ENCODE measurements around the gene PRKD3.
A peak's percentile ranks its signal among the peaks of the same experiment; 100 is the strongest.

PRKD3 gene

DNA sequence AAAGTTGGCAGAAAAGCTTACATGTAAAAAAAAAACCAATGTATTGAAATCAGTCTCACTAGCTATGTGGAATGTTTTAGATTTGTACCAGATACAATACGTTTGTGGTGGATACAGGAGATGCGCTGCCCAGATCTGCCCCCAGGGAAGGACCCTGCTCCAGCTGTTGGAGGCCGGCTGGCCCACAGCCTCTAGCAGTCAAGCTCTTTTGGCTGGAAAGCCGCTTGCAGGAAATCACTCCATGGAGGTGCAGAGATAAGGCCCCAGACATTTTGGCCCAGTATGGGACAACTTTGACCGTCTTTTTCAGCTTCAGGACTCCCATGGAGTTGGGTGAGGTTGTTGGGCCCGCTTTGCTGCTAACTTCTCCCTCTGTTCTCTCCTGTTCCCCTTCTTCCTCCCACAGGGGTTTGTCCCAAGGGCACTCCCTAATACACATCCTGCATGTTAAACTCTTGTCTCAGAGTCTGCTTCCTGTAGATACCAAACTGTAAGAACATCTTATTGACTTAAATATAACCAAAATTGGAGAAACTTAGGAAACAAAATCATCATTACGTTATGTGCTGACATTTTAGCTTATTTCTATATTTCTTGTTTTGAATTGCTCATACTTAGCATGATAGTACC, 18.1 kb upstream of the PRKD3 start:
- no peak for DNase-seq

DNA sequence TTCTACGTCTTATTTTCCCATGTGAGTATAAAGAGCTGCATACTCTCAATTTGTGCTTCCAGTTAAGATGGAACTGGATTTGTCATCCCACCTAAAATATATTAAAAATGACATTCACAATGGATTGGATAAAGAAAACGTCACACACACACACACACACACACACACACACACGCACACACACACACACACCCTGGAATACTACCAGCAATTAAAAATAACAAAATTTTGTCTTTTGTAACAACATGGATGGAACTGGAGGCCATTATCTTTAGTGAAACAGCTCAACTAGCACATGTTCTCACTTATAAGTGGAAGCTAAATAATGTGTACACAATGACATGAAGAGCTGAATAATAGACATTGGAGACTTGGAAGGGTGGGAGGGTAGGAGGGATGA, 16.0 kb upstream of the PRKD3 start:
- DNase-seq, result no peak

DNA sequence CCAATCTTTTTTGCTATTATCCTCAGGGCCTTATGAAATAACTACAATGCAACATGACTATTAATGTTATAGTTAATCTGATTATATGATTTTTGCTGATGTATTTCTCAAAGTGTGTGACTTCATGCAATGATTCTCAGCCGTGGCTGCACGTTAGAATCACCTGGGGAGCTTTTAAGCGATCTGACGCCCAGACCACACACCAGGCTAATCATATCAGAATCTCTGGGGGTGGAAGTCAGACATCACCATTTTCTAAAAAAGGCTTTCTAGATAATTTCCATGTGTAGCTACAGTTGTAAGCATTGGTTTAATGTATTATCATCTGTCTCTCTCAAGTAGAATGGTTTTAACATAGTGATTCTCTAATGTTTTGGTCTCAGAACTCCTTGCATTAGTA, 14.3 kb upstream of the PRKD3 start:
- no peak for DNase-seq

DNA sequence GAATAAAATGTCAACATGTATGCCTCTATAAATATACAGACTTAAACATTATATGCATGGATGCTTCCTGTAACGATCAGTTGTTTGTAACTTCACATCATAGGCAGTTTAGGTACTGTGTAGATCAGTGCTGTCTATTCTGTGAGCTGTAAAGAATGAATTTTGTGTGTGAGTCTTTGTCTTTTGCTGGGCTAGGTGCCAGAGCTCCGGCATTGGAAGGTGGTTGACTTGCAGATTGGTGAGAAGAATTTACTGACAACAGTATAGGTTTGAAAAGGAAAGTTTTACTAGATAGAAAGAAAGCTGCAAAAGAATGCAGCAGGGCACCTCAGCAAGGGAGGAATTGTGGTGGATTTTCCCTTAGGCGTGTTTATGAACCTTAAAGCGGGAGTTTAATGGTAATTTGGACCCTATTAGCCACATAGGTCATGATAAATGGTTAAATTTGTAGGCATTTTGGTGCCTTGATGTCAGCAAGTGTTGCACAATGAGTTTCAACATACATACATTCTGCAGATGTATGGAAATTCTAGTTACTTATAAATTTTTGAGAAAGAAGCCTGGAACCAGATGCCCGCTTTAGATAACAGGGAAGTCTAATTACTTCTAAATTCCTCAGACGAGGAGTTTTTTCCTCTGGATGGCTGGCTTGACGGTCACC, 13.1 kb upstream of the PRKD3 start:
- no peak for DNase-seq

DNA sequence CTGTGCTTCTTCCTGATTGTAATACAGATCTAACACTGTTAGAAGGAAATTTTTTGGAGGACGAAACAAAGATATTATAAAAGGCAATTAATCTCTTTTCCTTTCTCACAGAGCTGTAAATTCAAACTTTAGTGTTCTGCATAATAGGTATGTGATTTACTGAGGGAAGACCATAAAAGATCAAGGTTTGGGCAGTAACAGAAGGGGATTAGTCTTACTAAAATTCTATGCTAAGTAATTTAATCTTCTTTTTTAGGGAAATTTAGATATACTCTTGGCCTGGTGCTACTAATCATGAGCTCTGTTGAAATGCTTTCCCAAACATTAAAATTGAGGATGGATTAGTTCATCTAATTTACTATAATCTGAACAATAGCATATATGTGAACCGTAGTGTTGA, 11.0 kb upstream of the PRKD3 start:
- DNase-seq, result no peak

DNA sequence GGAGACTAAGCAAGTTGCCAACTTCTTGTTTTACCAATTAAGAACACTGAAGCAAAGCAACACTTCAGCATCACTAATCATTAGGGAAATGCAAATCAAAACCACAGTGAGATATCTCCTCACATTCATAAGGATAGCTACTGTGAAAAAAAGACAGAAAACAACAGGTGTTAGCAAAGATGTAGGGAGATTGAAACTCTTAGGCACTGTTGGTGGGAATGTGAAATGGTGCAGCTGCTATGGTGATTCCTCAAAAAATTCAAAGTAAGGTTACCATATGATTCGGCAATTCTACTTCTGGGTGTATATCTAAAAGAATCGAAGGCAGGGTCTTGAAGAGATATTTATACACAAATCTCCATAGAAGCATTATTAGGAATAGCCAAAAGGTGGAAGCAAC, 8.6 kb upstream of the PRKD3 start:
- DNase-seq, result no peak

DNA sequence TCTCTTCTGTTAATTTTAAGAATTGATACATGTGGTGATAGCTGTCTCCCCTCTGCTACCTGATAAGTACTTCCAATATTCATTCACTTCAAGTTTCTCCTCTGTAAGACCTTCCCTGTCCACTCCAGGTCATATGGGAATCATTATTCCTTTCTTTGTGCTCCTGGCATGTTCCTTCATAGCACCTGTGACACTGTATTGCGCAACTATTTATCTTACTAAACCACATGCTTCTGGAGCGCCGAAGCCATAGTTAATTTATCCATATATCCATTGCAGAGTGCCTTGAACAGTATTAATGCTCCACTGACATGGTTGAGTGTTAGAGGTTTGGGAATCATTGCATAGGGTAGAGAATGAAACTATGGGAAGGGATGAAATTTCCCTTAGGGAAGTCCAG, 7.9 kb upstream of the PRKD3 start:
- DNase-seq, result no peak

DNA sequence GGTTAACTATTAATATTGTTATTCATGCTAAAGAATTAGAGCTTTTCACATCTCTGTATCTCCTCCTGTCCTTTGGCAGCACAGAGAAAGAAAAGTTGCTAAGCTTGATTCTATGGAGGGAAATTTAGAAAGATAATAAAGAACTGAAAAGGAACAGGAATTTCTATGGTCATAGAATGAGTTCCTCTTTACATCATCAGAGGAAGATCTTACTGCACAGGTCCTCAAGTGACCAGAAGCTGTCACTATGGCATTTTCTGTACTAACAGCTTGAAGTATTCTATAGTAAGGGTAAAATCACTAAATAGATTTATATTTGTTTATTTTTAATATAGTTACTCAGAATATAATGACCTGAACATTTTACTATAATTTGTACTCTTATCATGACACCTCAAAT, 6.0 kb upstream of the PRKD3 start:
- DNase-seq, result no peak

DNA sequence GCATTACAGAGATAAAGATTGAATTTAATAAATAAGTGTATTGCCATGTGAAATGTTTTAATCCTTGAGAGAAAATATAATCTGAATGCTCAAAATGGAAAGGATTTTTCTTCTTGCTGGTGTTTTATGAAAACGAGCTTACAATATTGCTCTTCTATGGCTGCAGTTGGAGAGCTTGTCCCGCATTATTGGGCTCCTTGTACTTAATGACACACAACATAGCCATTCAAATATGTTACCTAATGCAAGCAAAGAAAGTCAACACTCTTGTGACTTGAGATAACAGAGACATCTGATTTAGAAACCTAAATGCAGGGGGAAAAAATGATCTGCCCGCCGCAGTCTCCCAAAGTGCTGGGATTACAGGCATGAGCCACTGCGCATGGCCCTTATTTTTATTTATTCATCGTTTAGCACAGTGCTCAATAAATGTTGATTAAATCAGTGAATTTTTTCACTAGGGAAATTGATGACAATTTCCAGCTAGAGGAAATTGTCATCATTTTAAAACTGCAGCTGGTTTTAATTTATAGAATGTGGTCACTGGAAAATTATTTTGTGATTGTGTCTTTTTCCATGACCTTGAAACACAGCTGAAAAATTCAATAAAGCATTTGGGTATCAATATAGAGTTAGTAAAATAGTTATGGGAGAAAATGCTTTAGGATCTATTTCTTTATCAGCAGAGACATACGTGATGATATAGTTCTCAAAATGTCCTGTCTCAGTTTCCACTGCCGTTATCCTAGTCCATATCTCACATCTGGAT, 2.4 kb upstream of the PRKD3 start:
- DNase-seq, result no peak

DNA sequence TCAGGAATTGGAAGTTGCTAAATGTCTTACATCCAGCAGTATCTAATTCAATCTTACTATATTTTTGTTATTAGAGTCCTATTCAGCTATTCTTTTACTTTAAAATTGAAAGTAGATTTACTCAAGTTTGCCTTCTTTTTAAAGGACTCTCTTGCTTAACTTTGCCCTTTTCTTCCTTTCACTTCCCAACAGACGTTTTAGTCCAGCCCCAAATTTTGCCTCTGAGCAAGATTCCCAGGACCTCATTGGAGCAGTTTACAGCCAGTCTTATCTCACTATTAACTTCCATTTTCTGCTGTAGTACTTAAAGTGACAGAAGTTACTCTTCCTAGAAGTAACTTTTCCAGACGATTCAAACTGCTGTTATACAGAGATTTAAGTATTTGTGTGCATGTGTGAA, 1.7 kb upstream of the PRKD3 start:
- DNase-seq, result no peak

DNA sequence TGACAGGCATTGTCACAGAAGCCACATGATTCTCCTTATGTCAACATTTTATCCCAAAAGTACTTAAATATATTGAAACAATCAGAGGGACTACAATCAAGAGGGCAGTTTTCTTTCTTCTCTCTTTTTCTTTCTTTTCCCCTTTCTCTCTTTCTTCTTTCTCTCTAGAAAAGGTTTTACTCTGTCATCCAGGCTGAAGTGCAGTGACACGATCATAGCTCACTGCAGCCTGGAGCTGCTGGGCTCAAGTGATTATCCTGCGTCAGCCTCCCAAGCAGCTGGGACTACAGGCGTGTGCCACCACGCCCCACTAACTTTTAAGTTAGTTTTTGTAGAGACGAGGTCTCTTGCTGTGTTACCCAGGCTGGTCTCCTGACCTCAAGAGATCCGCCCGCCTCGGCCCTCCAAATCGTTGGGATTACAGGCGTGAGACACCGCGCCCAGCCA, 1.0 kb upstream of the PRKD3 start:
- no peak for DNase-seq

DNA sequence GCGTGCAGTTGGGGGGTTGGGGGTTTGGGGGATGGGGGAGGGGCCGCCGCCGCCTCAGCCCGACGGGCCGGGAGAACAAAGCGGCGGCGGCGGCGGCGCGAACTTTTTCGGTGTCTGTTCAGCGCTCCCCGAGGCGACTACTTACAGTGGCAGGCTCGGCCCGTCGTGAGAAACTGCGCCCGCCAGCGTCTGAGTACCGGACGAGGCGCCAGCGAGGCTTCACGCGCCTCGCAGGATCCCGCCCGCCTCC, 172 bp downstream of the PRKD3 start:
- peak; percentile 81 to 84 for DNase-seq

DNA sequence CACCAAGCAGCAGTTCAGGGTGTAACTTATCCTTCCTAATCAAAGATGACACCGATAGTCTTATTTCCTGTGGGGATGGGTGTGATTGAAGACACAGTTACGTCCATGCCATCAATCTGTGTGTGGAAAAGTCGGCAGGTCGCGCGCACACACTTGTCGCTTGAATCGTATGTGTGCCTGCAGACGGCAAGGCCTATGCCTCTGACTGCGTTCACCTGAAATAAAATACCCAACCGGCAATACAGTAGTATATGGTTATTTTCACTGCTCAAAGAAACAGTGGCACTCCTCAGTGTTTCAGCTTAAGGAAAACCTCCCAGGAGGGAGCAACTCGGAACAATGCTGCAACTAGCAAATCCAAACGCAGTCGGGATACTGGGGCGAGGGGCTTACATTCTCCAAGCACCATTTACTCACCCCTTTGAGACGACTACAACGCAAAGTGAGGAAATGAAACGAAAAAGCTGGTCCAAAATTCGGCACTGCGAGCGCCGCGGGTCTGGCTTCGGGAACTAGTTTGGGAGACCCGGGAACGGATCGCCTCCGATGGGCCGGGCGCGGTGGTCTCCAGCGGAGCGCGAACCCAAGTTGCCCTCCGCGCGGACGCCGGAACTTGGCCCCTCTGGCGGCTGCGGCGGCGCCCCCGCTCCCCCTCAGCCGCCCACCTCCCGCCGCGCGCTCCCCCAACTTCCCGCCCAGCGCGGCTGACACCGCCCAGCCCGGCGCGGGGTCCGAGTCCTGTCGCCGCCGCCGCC, 675 bp downstream of the PRKD3 start:
- peak; percentile 31 to 59 for DNase-seq

DNA sequence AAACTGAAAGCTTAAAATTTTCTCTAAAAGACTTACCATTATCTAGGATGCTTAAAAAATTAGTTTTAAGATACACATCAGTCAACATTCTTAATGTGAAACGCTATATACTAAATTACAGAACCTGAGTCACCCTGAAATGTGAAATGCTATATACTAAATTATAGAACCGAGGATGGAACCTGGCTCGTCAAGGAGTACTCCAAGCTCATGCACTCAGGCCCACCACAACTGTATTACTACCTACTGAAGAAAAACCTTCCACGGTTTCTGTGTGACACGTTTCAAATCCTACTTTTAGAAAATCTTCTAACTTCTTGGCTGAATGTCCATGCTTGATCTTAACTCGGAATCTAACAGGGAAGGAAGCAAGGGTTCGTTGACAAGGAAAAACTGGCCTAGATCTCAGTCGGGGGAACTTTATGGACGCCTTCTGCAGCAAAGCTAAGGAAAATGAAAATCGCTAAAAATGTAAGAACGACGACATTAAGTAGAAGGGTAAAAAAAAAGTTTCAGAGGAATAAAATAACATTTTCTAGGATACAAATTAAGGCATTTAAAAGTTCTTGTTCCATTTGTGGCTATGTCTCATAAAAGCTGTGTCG, 1.4 kb downstream of the PRKD3 start:
- no peak for DNase-seq

DNA sequence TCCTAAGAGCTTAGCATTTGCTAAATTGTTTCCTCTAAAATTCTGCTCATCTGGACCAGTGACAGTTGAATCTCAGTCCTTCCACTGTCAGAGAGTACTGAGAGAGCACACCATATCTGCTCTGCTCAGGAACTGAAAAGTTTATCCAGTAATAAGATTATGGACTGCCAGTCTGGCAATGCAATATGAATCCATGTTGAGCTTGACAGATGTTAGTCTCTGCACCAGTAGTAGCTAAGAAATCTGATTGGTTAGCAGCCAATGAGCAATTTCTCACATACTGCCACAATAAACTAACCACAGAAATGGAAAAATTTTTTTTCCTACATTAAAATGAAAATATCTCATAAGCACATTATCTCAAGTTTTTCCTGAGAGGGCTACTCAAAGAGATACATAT, 2.3 kb downstream of the PRKD3 start:
- peak in 1 of 2 donors; percentile 16 for DNase-seq

DNA sequence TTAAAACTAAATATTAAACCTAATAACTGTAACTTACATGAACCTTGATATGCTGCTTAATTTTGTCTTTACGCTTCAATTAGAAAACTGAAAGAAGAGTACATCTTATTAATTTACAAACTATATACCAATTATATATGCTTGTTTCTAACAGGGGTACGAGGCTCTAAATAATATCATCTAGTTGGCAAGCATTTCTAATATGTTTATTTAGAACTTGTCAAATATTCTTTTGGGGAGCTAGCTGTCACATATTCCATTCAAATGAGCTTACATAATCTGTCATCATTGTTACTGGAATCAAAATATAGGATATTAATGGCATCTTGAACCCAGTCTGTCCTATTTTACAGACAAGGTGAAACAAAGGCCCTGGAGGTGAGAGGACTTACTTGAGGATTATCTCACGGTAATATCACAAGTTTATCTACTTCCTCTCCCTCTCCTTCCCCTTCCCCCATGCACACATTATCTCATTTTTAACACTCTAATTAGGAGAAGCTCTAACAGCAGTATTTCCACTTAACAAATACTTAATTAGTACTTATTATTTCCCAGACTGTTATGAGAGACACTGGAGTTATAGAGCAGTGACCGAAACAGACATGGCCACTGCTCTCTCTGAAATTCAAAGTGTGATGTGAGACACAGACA, 3.5 kb downstream of the PRKD3 start:
- DNase-seq, result no peak

DNA sequence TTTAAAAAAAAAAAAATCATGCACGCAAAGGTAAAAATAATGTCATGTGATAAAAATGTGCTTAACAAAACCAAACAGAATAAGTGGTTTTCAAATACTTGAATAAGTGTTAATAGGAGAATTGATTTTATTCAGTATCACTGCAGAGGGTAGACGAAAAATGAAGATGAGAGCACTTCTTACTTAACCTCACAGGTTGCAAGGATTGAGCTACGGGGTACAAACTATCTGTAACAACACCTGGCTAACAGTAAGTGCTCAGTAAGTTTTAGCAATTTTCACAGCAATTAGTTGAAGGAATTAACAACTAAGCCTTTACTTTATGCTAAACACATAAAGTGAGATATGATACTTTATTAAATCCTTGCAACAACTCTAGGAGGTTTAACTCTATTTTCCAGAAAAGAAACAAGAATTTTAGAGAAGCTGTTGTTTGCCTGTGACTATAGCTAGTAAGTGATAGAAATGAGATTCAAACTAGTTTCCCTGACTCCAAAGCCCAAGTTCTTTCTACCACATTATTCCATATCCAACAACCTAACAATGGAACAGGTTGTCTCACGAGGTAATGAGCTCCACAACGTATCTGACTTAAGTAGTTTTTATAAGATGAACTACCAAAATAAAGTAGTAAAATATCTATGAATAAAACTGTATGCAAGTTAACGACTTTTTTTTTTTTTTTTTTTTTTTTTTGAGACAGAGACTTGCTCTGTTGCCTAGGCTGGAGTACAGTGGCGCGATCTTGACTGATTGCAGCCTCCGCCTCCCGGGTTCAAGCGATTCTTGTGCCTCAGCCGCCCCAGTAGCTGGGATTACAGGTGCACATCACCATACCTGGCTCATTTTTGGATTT, 4.7 kb downstream of the PRKD3 start:
- no peak for DNase-seq

DNA sequence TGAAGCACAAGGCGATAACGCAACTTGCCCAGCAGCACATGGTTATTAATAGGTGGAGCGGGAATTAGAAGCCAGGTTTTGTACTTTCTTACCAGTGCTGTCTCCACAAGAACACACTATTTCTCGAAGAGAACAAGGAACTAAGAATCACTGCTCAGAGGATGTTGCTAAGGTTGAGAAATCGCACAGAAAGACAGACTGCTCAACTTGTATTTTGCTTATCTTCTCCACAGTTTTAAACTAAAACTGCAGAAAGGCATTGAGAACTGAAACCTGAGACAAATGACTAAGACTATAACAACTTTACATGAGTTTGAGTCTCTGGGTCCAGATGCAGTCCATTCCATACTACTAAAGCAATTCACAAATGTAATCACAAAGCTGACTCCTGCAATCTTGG, 6.2 kb downstream of the PRKD3 start:
- DNase-seq, result no peak

DNA sequence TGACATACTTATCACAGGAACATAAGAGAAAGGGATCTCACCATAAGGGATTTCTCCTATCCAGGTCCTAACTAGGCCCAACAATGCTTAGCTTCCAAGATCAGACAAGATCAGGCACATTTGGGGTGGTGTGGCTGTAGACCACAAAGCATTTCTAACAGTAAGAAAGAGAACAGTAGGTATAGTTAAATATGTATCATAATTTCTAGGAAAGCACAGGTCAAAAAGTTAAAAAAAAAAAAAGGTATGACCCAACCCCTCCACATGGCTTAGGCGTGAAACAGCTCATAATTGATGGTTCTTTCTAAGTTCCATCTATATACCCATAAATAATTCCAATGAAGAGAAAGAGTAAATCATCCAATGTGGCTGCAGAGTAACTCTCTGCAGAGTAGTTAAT, 6.9 kb downstream of the PRKD3 start:
- DNase-seq, result no peak

DNA sequence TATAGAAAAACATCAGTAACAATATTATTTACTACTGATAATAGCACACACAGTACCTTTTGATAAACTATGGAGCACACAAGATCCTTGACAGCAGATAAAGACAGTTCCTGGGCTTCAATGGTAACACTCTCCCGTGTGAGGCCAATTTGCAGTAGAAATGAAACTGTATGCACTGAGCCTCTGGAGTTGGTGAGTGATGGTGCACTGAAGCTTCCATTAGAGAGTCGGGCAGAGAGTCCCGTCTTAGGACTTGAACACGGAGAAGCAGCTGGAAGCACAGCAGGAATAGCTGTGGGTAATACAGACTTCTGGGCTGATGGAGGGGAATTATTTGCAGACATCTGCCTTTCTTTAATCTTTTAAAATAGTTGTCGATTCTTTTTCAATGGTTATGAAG, 8.5 kb downstream of the PRKD3 start:
- no peak for DNase-seq

DNA sequence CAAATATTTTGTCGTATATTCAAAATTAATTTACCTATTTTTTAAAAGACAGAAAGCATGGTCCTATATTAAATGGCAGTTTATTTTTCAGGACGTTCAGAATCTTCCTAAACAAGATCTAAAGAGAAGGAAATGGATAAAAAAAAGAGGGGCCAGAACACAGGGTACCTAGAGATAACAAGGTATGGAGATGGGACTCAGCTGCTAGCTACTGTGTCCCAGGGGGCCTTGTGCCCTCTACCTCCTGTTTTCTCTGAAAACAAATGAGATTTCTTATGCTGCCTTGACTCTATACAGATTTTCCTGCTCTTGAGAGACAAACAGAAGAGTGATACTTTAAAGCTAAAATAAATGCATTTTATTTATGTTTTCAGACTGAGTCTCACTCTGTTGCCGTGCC, 9.3 kb downstream of the PRKD3 start:
- DNase-seq, result no peak

DNA sequence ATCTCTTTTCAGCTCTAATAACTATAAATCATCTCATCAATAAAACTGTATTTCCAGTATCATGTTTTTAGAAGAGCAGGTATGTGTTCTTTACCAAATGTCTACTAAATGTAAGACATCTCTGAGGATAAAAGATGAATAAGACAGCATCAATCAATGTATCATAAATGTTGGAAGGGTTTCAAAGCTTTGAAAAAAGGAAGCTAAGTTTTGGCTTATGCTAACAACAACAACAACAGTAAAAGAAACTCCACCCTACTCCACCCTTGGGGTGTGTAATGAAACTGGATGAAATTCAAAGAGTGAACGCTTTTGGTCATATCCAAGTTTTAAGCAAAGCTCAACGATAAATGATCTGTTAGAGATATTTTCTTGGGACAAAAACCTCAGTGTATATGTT, 17.1 kb downstream of the PRKD3 start:
- no peak for DNase-seq
